22Rv1 (cell line): Measurements from ENCODE around the gene ACE.

Source experiments
- H3K27ac ChIP-seq: fragments of 450-650 bp; 2 replicates; pipeline ENCODE4 v1.5.1; 2017
- CTCF ChIP-seq: fragments of 450-650 bp; IDR thresholded peaks from 2 replicates; pipeline ENCODE4 v1.5.1; 2017; ENCODE audit warnings: mild to moderate bottlenecking
- ZFX ChIP-seq: fragments of 450-650 bp; IDR thresholded peaks from 2 replicates; pipeline ENCODE4 v1.6.1; 2017; ENCODE audit warnings: antibody characterized with exemption, borderline replicate concordance

The ACE gene

GRCh38 chr17:63542218-63542545 is 65.3 kb downstream of the ACE start:
- no peak for TF ChIP-seq ZFX
- TF ChIP-seq CTCF = no peak
- no peak overlapping the region for H3K27ac ChIP-seq

GRCh38 chr17:63542942-63543821 is 66.3 kb downstream of the ACE start:
- no peak overlapping the region for H3K27ac ChIP-seq
- TF ChIP-seq CTCF (no peak), ZFX (no peak)

GRCh38 chr17:63543822-63544420 is 67.1 kb downstream of the ACE start:
- no peak for TF ChIP-seq CTCF
- TF ChIP-seq ZFX = no peak
- H3K27ac ChIP-seq = no peak overlapping the region

- H3K27ac ChIP-seq = no peak overlapping the region
- TF ChIP-seq ZFX (no peak), CTCF (no peak)
Measured at GRCh38 chr17:63544467-63545301, 67.8 kb downstream of the ACE start.

- TF ChIP-seq ZFX (no peak), CTCF (no peak)
- H3K27ac ChIP-seq = no peak overlapping the region
Measured at GRCh38 chr17:63546308-63547082, 69.6 kb downstream of the ACE start.

GRCh38 chr17:63547083-63547523 is 70.2 kb downstream of the ACE start:
- no peak overlapping the region for H3K27ac ChIP-seq
- TF ChIP-seq ZFX = no peak
- TF ChIP-seq CTCF = no peak
